Stimulated activated CD8-positive, alpha-beta memory T cell treated with anti-CD3 and anti-CD28 coated beads, Interleukin-2, amount 100 ng/mL, for 1 hour (primary cell): ENCODE results near the gene FOXN1.
A peak's percentile ranks its signal among the peaks of the same experiment; 100 is the strongest.

Experiments used
- DNase-seq, 2 donors: peaks; one replicate each; pipeline ENCODE4 v3.0.0-alpha.2; 2020; ENCODE audit warnings: low read depth in 2 of 2

FOXN1 gene

DNA sequence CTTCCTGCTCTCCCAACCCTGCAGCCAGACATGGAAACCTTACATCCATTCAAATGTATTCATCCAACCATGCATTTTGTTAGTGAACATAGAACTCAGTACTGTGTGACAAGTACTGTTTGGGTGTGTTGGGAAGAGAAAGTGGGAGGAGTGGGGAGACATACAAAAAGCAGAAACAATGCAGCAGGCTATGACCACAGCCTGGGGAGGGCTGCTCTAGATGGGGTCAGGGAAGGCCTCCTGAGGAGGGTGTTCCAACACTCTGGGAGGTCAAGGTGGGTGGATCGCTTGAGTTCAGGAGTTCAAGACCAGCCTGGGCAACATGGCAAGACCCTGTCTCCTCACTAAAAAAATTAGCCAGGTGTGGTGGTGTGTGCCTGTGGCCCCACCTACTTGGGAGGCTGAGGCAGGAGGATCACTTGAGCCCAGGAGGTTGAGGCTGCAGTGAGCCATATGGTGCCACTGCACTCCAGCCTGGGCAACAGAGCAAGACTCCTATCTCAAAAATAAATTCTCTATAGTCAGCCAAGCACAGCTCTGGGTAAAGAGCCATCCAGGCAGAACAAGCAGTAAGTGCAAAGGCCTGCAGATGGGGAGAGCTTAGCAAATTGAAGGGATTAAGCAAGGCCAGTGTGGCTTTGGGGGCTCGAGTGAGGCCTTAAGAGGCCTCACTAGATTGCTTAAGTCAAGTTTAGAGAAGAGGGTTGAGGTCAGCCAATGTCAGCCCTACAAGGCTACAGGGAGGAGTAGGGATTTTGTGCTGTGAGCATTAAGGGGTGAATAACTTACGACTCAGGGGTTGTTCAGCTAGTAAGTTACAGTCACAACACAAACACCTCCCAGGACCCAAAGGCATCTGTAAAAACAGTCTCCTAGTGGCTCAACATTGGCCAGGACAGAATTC is 27.2 kb upstream of the FOXN1 start:
- DNase-seq: no peak

GRCh38 chr17:28480278-28480677 is 25.9 kb upstream of the FOXN1 start:
- DNase-seq: no peak

DNA sequence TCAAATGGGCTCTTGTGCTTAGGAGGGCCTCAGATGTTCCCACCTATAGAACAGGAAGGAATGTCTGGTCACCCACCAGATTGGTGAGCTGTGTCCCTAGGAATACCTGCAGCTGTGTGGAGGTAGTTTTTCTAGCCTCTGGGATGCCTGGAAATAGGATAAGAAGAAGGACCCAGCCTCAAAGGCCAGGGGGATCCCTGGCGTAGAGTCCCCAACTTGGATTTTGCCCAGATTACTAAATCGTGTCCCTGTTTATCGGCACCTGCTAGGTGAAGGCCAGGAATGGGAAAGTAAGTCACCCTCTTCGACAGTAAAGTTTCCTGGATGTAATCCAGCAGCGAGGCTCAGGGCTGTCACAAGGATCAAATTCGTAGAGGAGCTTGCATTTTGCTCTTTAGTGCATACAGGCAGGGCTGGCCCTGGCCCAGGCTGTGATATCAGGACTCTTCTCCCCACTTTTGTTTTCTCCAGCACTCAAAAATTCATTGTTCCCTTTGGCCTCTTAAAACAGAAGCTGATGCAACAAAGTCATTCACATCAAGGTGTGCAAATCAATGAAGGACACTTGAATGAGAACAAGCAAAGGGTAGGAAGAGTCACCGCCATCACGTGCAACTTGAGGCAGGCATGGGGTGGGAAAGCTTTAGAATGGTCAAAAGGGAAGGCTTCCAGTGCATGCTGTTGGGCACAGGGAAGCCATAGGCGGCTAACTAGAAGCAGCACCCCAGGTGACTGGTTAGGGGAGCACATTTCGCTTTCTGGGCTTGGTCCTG is 25.2 kb upstream of the FOXN1 start:
- no peak for DNase-seq

GRCh38 chr17:28482551-28483199 is 23.5 kb upstream of the FOXN1 start:
- DNase-seq: no peak

GRCh38 chr17:28484296-28484695 is 21.9 kb upstream of the FOXN1 start:
- DNase-seq: no peak

DNA sequence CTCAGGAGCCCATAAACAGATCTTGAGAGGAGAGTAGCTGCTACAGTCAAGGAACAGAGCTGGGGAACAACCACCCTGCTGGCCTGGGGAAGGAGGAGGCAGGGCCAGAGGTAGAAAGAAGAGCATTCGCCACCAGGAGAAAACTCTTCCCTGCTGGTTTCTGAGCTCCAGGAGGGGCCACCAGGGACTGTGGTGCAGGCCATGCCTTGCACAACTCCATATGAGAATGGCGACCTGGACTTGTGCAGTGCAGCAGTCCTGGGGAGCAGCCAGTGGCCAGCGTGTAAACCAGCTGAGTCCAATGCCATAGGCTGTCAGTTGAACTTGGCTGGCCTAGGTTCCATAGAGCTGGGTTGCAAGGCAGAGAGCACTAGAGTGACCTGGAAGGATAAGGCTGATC is 21.1 kb upstream of the FOXN1 start:
- no peak for DNase-seq

GRCh38 chr17:28487881-28488532 is 18.1 kb upstream of the FOXN1 start:
- no peak for DNase-seq

- DNase-seq: no peak
These were observed 17.4 kb upstream of the FOXN1 start for GRCh38 chr17:28488533-28489276.

GRCh38 chr17:28491286-28491685 is 14.9 kb upstream of the FOXN1 start:
- no peak for DNase-seq

- no peak for DNase-seq
These were observed 14.3 kb upstream of the FOXN1 start for GRCh38 chr17:28491860-28492259.

DNA sequence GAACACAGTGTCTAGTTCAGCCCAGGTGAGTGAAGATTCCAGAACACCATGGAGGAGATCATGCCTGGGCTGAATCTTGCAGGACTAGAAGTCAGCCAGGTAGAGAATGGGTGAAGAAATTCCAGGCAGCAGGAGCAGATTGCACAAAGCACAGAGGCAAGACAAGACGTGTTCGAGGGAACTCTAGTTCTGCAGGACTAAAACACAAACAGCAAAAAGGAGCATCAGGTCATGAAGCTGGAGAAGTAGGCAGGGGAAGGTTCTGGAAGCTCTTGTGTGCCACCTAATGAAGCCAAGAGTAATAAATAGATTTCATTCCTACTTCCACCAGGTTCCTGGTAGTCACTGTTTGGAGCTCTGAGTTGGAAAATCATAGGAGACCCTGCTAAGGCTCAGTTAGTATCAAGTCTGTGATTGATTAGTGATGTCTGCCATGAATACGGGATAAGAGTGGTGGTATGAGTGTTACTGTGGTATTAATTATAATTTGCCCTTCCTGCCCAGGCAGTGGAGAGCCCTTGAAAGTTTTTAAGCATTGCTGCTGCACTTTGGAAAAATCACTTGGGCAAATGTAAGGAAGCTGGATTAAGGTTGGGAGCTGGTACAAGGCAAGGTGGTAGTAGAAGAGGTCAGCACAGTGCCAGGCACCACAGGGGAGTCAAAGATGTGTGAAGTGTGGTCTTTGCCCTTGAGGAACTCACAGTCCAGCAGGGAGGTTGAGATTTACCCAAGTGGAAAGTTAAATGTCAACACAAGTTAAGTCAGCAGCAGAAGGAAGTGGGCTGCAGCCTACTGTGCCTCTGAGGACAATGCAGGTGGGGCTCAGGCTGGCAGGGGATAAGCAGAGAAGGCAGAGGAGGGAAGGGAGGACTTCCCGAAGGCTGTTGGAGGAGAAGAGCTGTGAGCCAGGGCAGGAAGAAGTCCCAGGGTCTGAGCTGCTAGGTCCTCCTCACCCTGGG is 13.5 kb upstream of the FOXN1 start:
- DNase-seq: no peak

- DNase-seq: no peak
These were observed 12.7 kb upstream of the FOXN1 start for GRCh38 chr17:28493460-28493859.

DNA sequence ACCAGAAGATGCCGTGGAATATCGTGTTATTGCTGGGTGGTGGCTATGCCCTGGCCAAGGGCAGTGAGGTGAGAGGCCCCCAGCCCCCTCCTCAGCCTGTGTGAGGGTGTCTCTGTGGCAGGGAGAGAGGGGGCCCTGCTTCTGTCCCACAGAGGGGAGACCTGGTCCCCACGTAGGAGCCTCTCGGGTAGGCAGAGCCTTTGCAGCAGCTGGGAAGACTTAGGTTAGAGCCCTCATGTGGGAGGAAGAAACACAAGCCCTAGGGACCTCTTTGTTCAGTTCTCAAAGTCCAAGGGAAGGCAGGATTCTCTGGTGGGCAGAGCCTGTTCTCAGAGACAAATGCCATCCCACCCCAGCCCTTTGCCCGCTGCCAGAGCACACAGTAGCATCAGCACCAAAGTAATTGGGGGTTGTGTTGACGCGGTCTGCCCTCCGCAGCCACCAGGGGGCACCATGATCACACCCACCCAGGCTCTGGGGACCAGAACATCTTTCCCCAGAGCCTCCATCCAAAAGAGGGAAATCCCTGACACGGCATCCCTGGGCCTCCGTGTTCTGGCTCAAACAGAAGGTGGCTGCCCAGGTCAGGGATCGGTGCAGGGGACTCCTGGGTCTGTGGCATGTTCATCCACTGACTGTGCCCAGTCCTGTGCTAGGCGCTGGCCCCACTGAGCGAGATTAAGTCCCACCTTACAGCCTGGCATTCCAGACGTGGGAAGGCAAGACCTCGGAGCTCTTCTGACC is 11.5 kb upstream of the FOXN1 start:
- DNase-seq: peak; percentile 53 to 67

GRCh38 chr17:28495635-28496034 is 10.5 kb upstream of the FOXN1 start:
- DNase-seq: no peak

GRCh38 chr17:28497931-28498330 is 8.2 kb upstream of the FOXN1 start:
- DNase-seq: no peak

DNA sequence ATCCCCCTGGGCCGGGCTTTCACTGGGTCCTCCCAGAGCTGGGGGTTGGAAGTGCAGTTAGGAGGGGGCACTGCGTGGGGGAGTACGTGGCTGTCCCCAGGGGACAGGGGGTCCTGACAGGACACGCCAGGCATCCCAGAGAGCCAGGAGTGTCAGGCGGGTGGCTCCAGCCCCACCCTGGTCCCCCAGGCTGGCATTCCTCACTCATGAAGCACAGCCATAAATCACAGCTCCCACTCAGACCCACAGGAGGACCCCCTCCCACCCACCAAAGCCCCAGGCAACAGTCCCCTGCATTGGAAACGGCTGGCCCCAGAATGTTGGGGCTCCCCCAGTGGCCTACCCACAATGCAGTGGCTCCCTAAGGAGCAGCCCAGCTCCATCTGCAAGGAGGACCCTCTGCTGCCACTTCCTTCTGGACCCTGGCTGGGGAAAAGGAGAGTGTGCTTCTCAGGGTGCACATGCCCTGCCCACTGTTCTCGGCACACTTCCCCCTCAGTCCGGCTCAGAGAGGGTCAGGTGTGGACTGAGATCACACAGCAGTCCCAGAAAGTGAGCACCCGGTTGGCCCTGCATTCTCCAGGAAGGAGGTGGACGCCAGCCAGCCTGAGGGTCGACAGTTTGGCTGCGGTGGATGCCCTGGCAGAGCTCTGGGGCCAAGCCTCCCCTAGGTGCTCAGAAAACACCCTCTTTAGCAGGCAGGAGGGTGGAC is 7.3 kb upstream of the FOXN1 start:
- no peak for DNase-seq

DNA sequence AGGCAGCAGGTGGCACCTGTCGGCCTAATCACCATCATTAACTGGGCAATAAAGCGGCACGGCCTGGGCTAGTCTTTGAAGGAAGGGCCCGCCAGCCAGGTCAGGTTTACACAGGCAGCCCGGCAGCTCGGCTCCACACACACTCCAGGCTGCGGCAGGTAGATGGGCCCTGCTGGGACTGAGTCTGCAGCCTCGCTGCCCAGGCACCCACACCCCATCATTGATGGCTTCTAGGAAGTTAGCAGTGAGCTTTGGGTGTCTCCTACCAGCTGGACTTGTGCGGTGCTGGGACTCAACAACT is 6.8 kb upstream of the FOXN1 start:
- DNase-seq: no peak

DNA sequence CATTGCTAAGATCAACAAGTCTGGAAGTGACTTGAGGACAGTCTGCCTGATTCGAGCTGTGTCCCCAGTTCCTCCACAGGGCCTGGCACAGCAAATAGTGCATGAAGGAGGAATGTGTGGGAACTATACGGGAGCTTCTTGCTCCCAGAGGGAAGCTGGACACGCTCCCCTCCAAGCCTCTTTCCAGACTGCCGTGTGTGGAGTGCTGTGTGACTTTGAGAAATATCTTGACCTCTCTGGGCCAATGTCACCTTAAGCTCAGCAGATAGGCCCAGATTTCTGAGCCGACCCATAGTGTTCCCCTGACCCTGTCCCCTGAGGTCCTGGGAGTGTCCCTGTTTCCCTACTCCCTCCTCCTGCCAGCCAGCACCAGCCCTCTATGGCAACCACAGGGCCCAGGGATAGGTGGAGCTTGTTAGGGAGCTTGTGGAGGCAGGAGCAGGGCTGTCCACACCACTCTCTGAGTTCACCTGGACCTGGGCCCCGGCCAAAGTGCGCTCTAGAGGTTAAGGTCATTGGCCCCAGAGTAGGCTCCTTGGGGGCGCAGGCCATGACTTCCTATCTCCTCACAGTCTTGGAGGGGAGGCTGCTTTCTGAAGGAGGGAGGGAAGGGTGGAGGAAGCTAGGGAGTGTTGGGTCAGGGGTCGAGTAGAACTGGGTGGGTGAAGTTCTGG is 6.3 kb upstream of the FOXN1 start:
- no peak for DNase-seq
